IMR-90 (cell line): ENCODE results near the gene PRDM5.

Source experiments
- CEBPB ChIP-seq: IDR thresholded peaks from 2 replicates; pipeline ENCODE4 v1.6.1; 2012; ENCODE audit warnings: low read depth, low read length, improper control_type of control experiment
- CHD1 ChIP-seq: IDR thresholded peaks from 2 replicates; pipeline ENCODE4 v1.6.1; 2012; ENCODE audit warnings: low read depth, low read length, improper control_type of control experiment
- MXI1 ChIP-seq: IDR thresholded peaks from 2 replicates; pipeline ENCODE4 v1.6.1; 2012; ENCODE audit warnings: low read depth, mild to moderate bottlenecking, low read length, moderate library complexity, borderline replicate concordance
- POLR2A ChIP-seq: IDR thresholded peaks from 2 replicates; pipeline ENCODE4 v1.6.1; 2012; ENCODE audit warnings: mild to moderate bottlenecking, low read depth, low read length
- RAD21 ChIP-seq: IDR thresholded peaks from 2 replicates; pipeline ENCODE4 v1.6.1; 2012; ENCODE audit warnings: low read length, improper control_type of control experiment
- RFX5 ChIP-seq: IDR thresholded peaks from 2 replicates; pipeline ENCODE4 v1.8.0; 2012; ENCODE audit warnings: low read depth, mild to moderate bottlenecking, low read length, moderate library complexity
- USF2 ChIP-seq: fragments of 150-350 bp; IDR thresholded peaks from 2 replicates; pipeline ENCODE4 v1.6.1; 2017; ENCODE audit warnings: mild to moderate bottlenecking, antibody characterized with exemption, low read length, low read depth
- TF ChIP-seq, protein P1 (sequence below): fragments of 150-350 bp; IDR thresholded peaks from 2 replicates; pipeline ENCODE4 v1.6.1; 2016; ENCODE audit warnings: low read depth, mild to moderate bottlenecking, low read length, moderate library complexity, borderline replicate concordance
- TF ChIP-seq, protein P2 (sequence below): conservative IDR thresholded peaks from 2 replicates; pipeline ENCODE4 v1.5.1; 2012; ENCODE audit warnings: mild to moderate bottlenecking, low read depth, low read length, improper control_type of control experiment

DNA sequence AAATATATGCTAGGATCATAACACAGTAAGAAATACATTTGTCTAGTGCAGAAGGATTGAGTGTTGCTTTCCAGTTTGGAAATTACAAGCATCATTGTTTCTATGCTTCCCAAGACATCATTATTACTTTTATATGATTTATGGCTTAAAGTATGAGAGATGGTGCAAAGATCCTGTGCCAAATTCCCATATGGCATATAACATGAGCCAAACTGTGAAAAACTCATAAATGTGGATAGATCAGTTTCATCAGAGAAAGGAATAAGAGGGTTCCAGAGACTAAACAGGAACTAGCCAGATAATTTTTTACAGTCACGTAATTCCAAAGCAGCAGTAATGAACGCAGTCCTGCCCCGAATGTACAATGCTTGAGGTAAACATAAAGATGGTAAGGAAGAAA lies 126.3 kb downstream of the PRDM5 start:
- TF ChIP-seq, protein P1, sequence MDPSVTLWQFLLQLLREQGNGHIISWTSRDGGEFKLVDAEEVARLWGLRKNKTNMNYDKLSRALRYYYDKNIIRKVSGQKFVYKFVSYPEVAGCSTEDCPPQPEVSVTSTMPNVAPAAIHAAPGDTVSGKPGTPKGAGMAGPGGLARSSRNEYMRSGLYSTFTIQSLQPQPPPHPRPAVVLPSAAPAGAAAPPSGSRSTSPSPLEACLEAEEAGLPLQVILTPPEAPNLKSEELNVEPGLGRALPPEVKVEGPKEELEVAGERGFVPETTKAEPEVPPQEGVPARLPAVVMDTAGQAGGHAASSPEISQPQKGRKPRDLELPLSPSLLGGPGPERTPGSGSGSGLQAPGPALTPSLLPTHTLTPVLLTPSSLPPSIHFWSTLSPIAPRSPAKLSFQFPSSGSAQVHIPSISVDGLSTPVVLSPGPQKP, result no peak
- TF ChIP-seq, protein P2, sequence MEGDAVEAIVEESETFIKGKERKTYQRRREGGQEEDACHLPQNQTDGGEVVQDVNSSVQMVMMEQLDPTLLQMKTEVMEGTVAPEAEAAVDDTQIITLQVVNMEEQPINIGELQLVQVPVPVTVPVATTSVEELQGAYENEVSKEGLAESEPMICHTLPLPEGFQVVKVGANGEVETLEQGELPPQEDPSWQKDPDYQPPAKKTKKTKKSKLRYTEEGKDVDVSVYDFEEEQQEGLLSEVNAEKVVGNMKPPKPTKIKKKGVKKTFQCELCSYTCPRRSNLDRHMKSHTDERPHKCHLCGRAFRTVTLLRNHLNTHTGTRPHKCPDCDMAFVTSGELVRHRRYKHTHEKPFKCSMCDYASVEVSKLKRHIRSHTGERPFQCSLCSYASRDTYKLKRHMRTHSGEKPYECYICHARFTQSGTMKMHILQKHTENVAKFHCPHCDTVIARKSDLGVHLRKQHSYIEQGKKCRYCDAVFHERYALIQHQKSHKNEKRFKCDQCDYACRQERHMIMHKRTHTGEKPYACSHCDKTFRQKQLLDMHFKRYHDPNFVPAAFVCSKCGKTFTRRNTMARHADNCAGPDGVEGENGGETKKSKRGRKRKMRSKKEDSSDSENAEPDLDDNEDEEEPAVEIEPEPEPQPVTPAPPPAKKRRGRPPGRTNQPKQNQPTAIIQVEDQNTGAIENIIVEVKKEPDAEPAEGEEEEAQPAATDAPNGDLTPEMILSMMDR, result no peak
- no peak for TF ChIP-seq RFX5
- TF ChIP-seq RAD21, result no peak
- TF ChIP-seq USF2, result no peak
- TF ChIP-seq POLR2A, result no peak
- no peak for TF ChIP-seq CEBPB
- no peak for TF ChIP-seq CHD1
- TF ChIP-seq MXI1, result no peak
